IMR-90 (cell line): ENCODE data around the gene SNRPE. TPM values are rescaled to one million over a fixed set of nuclear protein-coding genes. Genes with fewer than 3 reads are reported as not detected.

Source experiments
- ATAC-seq: fragments of 200-7000 bp; cut with Tn5 transposase; 2 replicates; pipeline ENCODE4 v1.9.1; 2020; ENCODE audit warnings: low read depth, mild to moderate bottlenecking, moderate library complexity
- BruUV-seq: library from RNA; stranded (reverse); fragments of 400-500 nt; replicated peaks from 2 replicates; lab custom pipeline; 2021; lab: Mats Ljungman, UMichigan
- CTCF ChIA-PET: fragments of 300-600 bp; formaldehyde crosslinking; extraction: SDS; loops from one replicate; lab custom pipeline; 2021; ENCODE audit warnings: antibody characterized with exemption; lab: Yijun Ruan, JAX
- POLR2A ChIA-PET: fragments of 300-600 bp; sonication (Branson Sonifier 250); formaldehyde crosslinking; loops from one replicate; lab custom pipeline; 2022; ENCODE audit warnings: antibody characterized with exemption; ENCODE audit not compliant: unreplicated experiment; lab: Charles Lee
- DNase-seq: peaks from one replicate; pipeline ENCODE4 v3.0.0; 2013
- H2AFZ ChIP-seq: replicated peaks from 2 replicates; pipeline ENCODE3; 2013; ENCODE audit warnings: low read length, mild to moderate bottlenecking; ENCODE audit not compliant: poor library complexity
- H2AK5ac ChIP-seq: 2 replicates; pipeline ENCODE4 v1.6.1; 2013; ENCODE audit warnings: low read depth, low read length, inconsistent platforms
- H2AK9ac ChIP-seq: replicated peaks from 2 replicates; pipeline ENCODE3; 2013; ENCODE audit warnings: mild to moderate bottlenecking, low read depth, low read length, moderate library complexity; ENCODE audit not compliant: poor library complexity
- H2BK120ac ChIP-seq: 2 replicates; pipeline ENCODE4 v1.6.1; 2013; ENCODE audit warnings: low read depth, low read length, inconsistent platforms
- H2BK15ac ChIP-seq: 3 replicates; pipeline ENCODE4 v1.6.1; 2013; ENCODE audit warnings: low read depth, low read length, inconsistent platforms
- H2BK20ac ChIP-seq: 2 replicates; pipeline ENCODE4 v1.6.1; 2013; ENCODE audit warnings: low read depth, mild to moderate bottlenecking, inconsistent platforms, low read length, moderate library complexity
- H2BK5ac ChIP-seq: 2 replicates; pipeline ENCODE4 v1.6.1; 2013; ENCODE audit warnings: mild to moderate bottlenecking, low read depth, low read length, inconsistent platforms; ENCODE audit not compliant: poor library complexity, severe bottlenecking
- H3K14ac ChIP-seq: replicated peaks from 2 replicates; pipeline ENCODE4 v1.6.1; 2013; ENCODE audit warnings: low read depth, low read length, inconsistent platforms
- H3K18ac ChIP-seq: 2 replicates; pipeline ENCODE4 v1.6.1; 2013; ENCODE audit warnings: low read depth, low read length, control low read depth
- H3K23ac ChIP-seq: 2 replicates; pipeline ENCODE4 v1.6.1; 2013; ENCODE audit warnings: low read depth, low read length, inconsistent platforms
- H3K27ac ChIP-seq: 2 replicates; pipeline ENCODE4 v1.5.1; 2013; ENCODE audit warnings: mild to moderate bottlenecking, control low read depth, low read length; ENCODE audit not compliant: insufficient read depth
- H3K27me3 ChIP-seq: 2 replicates; pipeline ENCODE4 v1.6.1; 2013; ENCODE audit warnings: low read length; ENCODE audit not compliant: control insufficient read depth, insufficient read depth
- H3K36me3 ChIP-seq: 2 replicates; pipeline ENCODE4 v1.6.1; 2013; ENCODE audit warnings: low read length, mixed read lengths; ENCODE audit not compliant: control insufficient read depth, insufficient read depth
- H3K4ac ChIP-seq: 2 replicates; pipeline ENCODE4 v1.6.1; 2013; ENCODE audit warnings: low read depth, low read length, inconsistent platforms
- H3K4me1 ChIP-seq: 2 replicates; pipeline ENCODE4 v1.6.1; 2013; ENCODE audit warnings: low read length, mixed read lengths; ENCODE audit not compliant: control insufficient read depth, insufficient read depth
- H3K4me2 ChIP-seq: 2 replicates; pipeline ENCODE4 v1.6.1; 2013; ENCODE audit warnings: low read depth, mild to moderate bottlenecking, control low read depth, low read length, moderate library complexity
- H3K4me3 ChIP-seq: 2 replicates; pipeline ENCODE4 v1.5.1; 2013; ENCODE audit warnings: low read depth, mild to moderate bottlenecking, control low read depth, low read length, moderate library complexity; ENCODE audit not compliant: insufficient read depth
- H3K56ac ChIP-seq: 2 replicates; pipeline ENCODE4 v1.6.1; 2013; ENCODE audit warnings: low read length, inconsistent platforms; ENCODE audit not compliant: insufficient read depth; ENCODE audit errors: extremely low read depth
- H3K79me1 ChIP-seq, 2 experiments: 2 replicates each; pipeline ENCODE4 v1.6.1; 2013; ENCODE audit warnings: low read length in 2 of 2, inconsistent platforms in 1 of 2, low read depth in 1 of 2
- H3K9ac ChIP-seq: 2 replicates; pipeline ENCODE4 v1.6.1; 2013; ENCODE audit warnings: low read depth, low read length, control low read depth
- H3K9me1 ChIP-seq: 2 replicates; pipeline ENCODE4 v1.6.1; 2013; ENCODE audit warnings: low read length, inconsistent platforms; ENCODE audit not compliant: insufficient read depth
- H3K9me3 ChIP-seq: 2 replicates; pipeline ENCODE4 v1.6.1; 2013; ENCODE audit warnings: low read length; ENCODE audit not compliant: control insufficient read depth, insufficient read depth
- H4K20me1 ChIP-seq: 2 replicates; pipeline ENCODE4 v1.6.1; 2013; ENCODE audit warnings: low read length, inconsistent platforms; ENCODE audit not compliant: insufficient read depth
- H4K5ac ChIP-seq: 2 replicates; pipeline ENCODE4 v1.6.1; 2013; ENCODE audit warnings: mild to moderate bottlenecking, low read depth, low read length, control low read depth
- H4K8ac ChIP-seq, 2 experiments: 2 replicates each; pipeline ENCODE4 v1.6.1; 2013; ENCODE audit warnings: low read depth in 2 of 2, low read length in 2 of 2, control low read depth in 1 of 2, inconsistent platforms in 1 of 2
- H4K91ac ChIP-seq: 2 replicates; pipeline ENCODE4 v1.6.1; 2013; ENCODE audit warnings: low read depth, low read length, inconsistent platforms; ENCODE audit not compliant: insufficient read depth
- BHLHE40 ChIP-seq: fragments of 150-350 bp; IDR thresholded peaks from 2 replicates; pipeline ENCODE4 v1.6.1; 2016; ENCODE audit warnings: mild to moderate bottlenecking, low read depth, low read length
- CEBPB ChIP-seq: IDR thresholded peaks from 2 replicates; pipeline ENCODE4 v1.6.1; 2012; ENCODE audit warnings: low read depth, low read length, improper control_type of control experiment
- CHD1 ChIP-seq: IDR thresholded peaks from 2 replicates; pipeline ENCODE4 v1.6.1; 2012; ENCODE audit warnings: low read depth, low read length, improper control_type of control experiment
- CTCF ChIP-seq: conservative IDR thresholded peaks from 2 replicates; pipeline ENCODE4 v1.5.1; 2012; ENCODE audit warnings: mild to moderate bottlenecking, low read depth, low read length, improper control_type of control experiment
- ELK1 ChIP-seq: fragments of 150-350 bp; IDR thresholded peaks from 2 replicates; pipeline ENCODE4 v1.6.1; 2016; ENCODE audit warnings: low read depth, mild to moderate bottlenecking, low read length, moderate library complexity, borderline replicate concordance
- MAFK ChIP-seq: IDR thresholded peaks from 2 replicates; pipeline ENCODE4 v1.6.1; 2012; ENCODE audit warnings: low read depth, low read length, improper control_type of control experiment
- MXI1 ChIP-seq: IDR thresholded peaks from 2 replicates; pipeline ENCODE4 v1.6.1; 2012; ENCODE audit warnings: low read depth, mild to moderate bottlenecking, low read length, moderate library complexity, borderline replicate concordance
- NFE2L2 ChIP-seq: fragments of 150-350 bp; IDR thresholded peaks from 2 replicates; pipeline ENCODE4 v1.6.1; 2016; ENCODE audit warnings: low read depth, mild to moderate bottlenecking, low read length
- POLR2A ChIP-seq: IDR thresholded peaks from 2 replicates; pipeline ENCODE4 v1.6.1; 2012; ENCODE audit warnings: mild to moderate bottlenecking, low read depth, low read length
- RFX5 ChIP-seq: IDR thresholded peaks from 2 replicates; pipeline ENCODE4 v1.8.0; 2012; ENCODE audit warnings: low read depth, mild to moderate bottlenecking, low read length, moderate library complexity
- SMC3 ChIP-seq: fragments of 150-350 bp; IDR thresholded peaks from 2 replicates; pipeline ENCODE4 v1.6.1; 2016; ENCODE audit warnings: low read depth, mild to moderate bottlenecking, antibody characterized with exemption, low read length, moderate library complexity
- USF2 ChIP-seq: fragments of 150-350 bp; IDR thresholded peaks from 2 replicates; pipeline ENCODE4 v1.6.1; 2017; ENCODE audit warnings: mild to moderate bottlenecking, antibody characterized with exemption, low read length, low read depth
- WGBS, 2 experiments: methylation state at CpG; one replicate each; pipeline versions ENCODE4 v1.1.5 to v1.1.7; 2013; ENCODE audit warnings: missing lambda C conversion rate in 2 of 2; ENCODE audit not compliant: insufficient read length in 1 of 2; ENCODE audit errors: extremely low coverage in 2 of 2; 5-methylcytosine and 5-hydroxymethylcytosine counted together
- dilution Hi-C: fragments of 300-500 bp; cut with HindIII; formaldehyde crosslinking; loops from one replicate; pipeline ENCODE4 v1.14.3; 2018; ENCODE audit warnings: low sequenced_read_pairs; ENCODE audit not compliant: unreplicated experiment
- in situ Hi-C: fragments of 300-500 bp; cut with MboI; formaldehyde crosslinking; loops from 3 replicates; pipeline ENCODE4 v1.14.3; 2019; ENCODE audit warnings: low sequenced_read_pairs, inconsistent platforms, mixed read lengths
- intact Hi-C: fragments of 100-400 bp; cut with micrococcal nuclease; formaldehyde crosslinking; loops from 2 replicates; pipeline ENCODE4 v1.10.0; 2022
- polyA plus RNA-seq, 3 experiments: library from polyadenylated mRNA; depleted of rRNA; stranded (reverse); fragments of >200 nt; gene quantifications; 2 replicates each; pipeline ENCODE4 v1.2.3, GENCODE V29; 2012; ENCODE audit warnings: low replicate concordance in 1 of 3
- total RNA-seq: library from RNA; depleted of rRNA; stranded (reverse); fragments of >200 nt; gene quantifications from 2 replicates; pipeline ENCODE4 v1.2.3, GENCODE V29; 2012

SNRPE gene
- total and polyA plus RNA-seq, 2 of the 4 experiments (the other 2 are of a cell fraction): 43.6 to 219 TPM

GRCh38 chr1:203871114-203871880, 9.9 kb downstream of the SNRPE start (continued):
- TF ChIP-seq MAFK (no peak), RFX5 (no peak)

- peaks cover 2% of the 10 kb centered on the region; the same call in 1 of the 2 replicates for H3K9me1 ChIP-seq
- ATAC-seq (no peak), DNase-seq (no peak)
- no peak overlapping the region for H3K4me3 ChIP-seq
- no peak overlapping the region for H2BK20ac ChIP-seq
- H2AFZ ChIP-seq: no peak overlapping the region
- no peaks in the 10 kb centered on the region for H3K27me3 ChIP-seq
- in situ Hi-C loops: loop anchor here (5.0 kb wide), 1 partner anchor 254 kb away; no protein-coding TSS in a partner anchor
- no peak overlapping the region for H2BK120ac ChIP-seq
- H4K91ac ChIP-seq: no peak overlapping the region
- intact Hi-C loops: no loop called here
- H3K4me2 ChIP-seq: no peak overlapping the region
- no peak overlapping the region for H2AK5ac ChIP-seq
- H2AK9ac ChIP-seq: no peak overlapping the region
- ChIA-PET POLR2A (no interaction called here), CTCF (interaction anchor here (4.9 kb wide), 1 partner anchor 255 kb away, joined by 95 read pairs; no protein-coding TSS in a partner anchor)
- peaks cover 0 to 6% of the 10 kb centered on the region in 2 experiments; a peak in 2 of 4 replicates for H3K79me1 ChIP-seq
- no peak overlapping the region for H3K18ac ChIP-seq
- dilution Hi-C loops: loop anchor here (25.0 kb wide), 2 partner anchors 264 to 514 kb away; no protein-coding TSS in a partner anchor
- no peak overlapping the region for H3K56ac ChIP-seq
- H3K27ac ChIP-seq: no peak overlapping the region
- no peak overlapping the region for H3K14ac ChIP-seq
- no TSS peak for BruUV-seq
- no peak overlapping the region for H3K9ac ChIP-seq
- no peak overlapping the region for H4K8ac ChIP-seq
- H2BK5ac ChIP-seq: no peak overlapping the region
- no peaks in the 10 kb centered on the region for H4K20me1 ChIP-seq
- H2BK15ac ChIP-seq: no peak overlapping the region
- 83% methylated on average over 8 of the region's 8 CpGs; no CpG with 5 or more reads in 1 of the 2 experiments for whole genome bisulfite sequencing, 2 experiments
- no peak overlapping the region for H3K4ac ChIP-seq
- no peak overlapping the region for H3K23ac ChIP-seq
- no peaks in the 10 kb centered on the region for H3K4me1 ChIP-seq
- no peak overlapping the region for H4K5ac ChIP-seq
- peaks cover 9% of the 10 kb centered on the region for H3K36me3 ChIP-seq
- no peaks in the 10 kb centered on the region for H3K9me3 ChIP-seq
- TF ChIP-seq MXI1 (no peak), NFE2L2 (no peak), SMC3 (no peak), CTCF (no peak), POLR2A (no peak), MAFK (no peak), ELK1 (no peak), BHLHE40 (no peak), USF2 (no peak), CEBPB (no peak), CHD1 (no peak), RFX5 (no peak)
These were observed 11.7 kb downstream of the SNRPE start for GRCh38 chr1:203873094-203873493.
